Measurements from ENCODE around the gene MAP4K5. TPM values are rescaled to one million over a fixed set of nuclear protein-coding genes. Genes with fewer than 3 reads are reported as not detected.

The MAP4K5 gene
- total RNA-seq, 1 experiment from 2014 or later = 33.1 TPM

GRCh38 chr14:50531595-50532501, 521 bp downstream of the MAP4K5 start:
- no TSS peak for BruUV-seq (replicated peaks)
- TF ChIP-seq REST (IDR thresholded peaks at IDR 0.05; ENCODE audit: insufficient read depth in 1 of 2, low read depth in 2 of 2, low read length in 1 of 2) (no peak), SIN3A (IDR thresholded peaks at IDR 0.05; ENCODE audit: borderline replicate concordance, insufficient read depth, low read depth, low read length) (no peak), POLR2AphosphoS5 (IDR thresholded peaks at IDR 0.05; ENCODE audit: low read depth, low read length) (no peak), TCF7L2 (IDR thresholded peaks at IDR 0.05; ENCODE audit: low read depth, low read length) (no peak), CTCF (IDR thresholded peaks at IDR 0.05) (no peak)
- H3K4me1 ChIP-seq (ENCODE audit: control insufficient read depth, insufficient read depth, low read length) = peaks cover 8% of the 10 kb centered on the region; the same call in 1 of the 2 replicates
- peak overlapping the region; percentile 79 for H3K27ac ChIP-seq (ENCODE audit: low read length)
- no peaks in the 10 kb centered on the region; the same call in 1 of the 2 replicates for H3K36me3 ChIP-seq (ENCODE audit: control insufficient read depth, insufficient read depth, low read length)
- H3K4me3 ChIP-seq (ENCODE audit: low read depth in 2 of 2, low read length in 2 of 2) = peak overlapping the region; percentile 68 to 75
- no peaks in the 10 kb centered on the region for H3K27me3 ChIP-seq (ENCODE audit: control insufficient read depth, insufficient read depth, low read length)
- CTCF ChIA-PET = interaction anchor here (0.7 kb wide), 1 partner anchor 57 kb away, joined by 3 read pairs; no protein-coding TSS in a partner anchor
- DNase-seq (ENCODE audit: low read depth, low spot score) (no peak), ATAC-seq (peak; percentile 77)
- intact Hi-C loops (cut with micrococcal nuclease; ENCODE audit: unreplicated experiment) (loop anchor here (2.0 to 5.0 kb wide), 2 partner anchors 135 to 211 kb away; partner anchors contain the start of gene CDKL1), in situ Hi-C loops (cut with HindIII; ENCODE audit: low pct_unique_long_range_greater_than_20kb, low sequenced_read_pairs) (no loop called here)
- POLR2A ChIA-PET = interaction anchor here (0.6 to 0.7 kb wide), 2 partner anchors 199 to 1118 kb away, joined by 5 to 6 read pairs; no protein-coding TSS in a partner anchor
- H3K9me3 ChIP-seq (ENCODE audit: control insufficient read depth, insufficient read depth, low read depth, low read length) = no peaks in the 10 kb centered on the region

- in situ Hi-C loops (cut with HindIII; ENCODE audit: low pct_unique_long_range_greater_than_20kb, low sequenced_read_pairs) (no loop called here), intact Hi-C loops (cut with micrococcal nuclease; ENCODE audit: unreplicated experiment) (loop anchor here (5.0 kb wide), 1 partner anchor 134 kb away; the partner anchor contains the start of gene CDKL1)
- no peak for DNase-seq (ENCODE audit: low read depth, low spot score)
- Histone ChIP-seq H3K4me1 (ENCODE audit: control insufficient read depth, insufficient read depth, low read length) (peaks cover 8% of the 10 kb centered on the region; the same call in 1 of the 2 replicates), H3K4me3 (ENCODE audit: low read depth in 2 of 2, low read length in 2 of 2) (peak overlapping the region; percentile 68 to 75), H3K9me3 (ENCODE audit: control insufficient read depth, insufficient read depth, low read depth, low read length) (no peaks in the 10 kb centered on the region), H3K27ac (ENCODE audit: low read length) (peak overlapping the region; percentile 79), H3K27me3 (ENCODE audit: control insufficient read depth, insufficient read depth, low read length) (no peaks in the 10 kb centered on the region), H3K36me3 (ENCODE audit: control insufficient read depth, insufficient read depth, low read length) (no peaks in the 10 kb centered on the region; the same call in 1 of the 2 replicates)
- BruUV-seq (replicated peaks) = TSS peak; percentile 72
- ATAC-seq = no peak
- POLR2A ChIA-PET = no interaction called here
- TF ChIP-seq CTCF (IDR thresholded peaks at IDR 0.05) = no peak
- CTCF ChIA-PET = no interaction called here
Measured at GRCh38 chr14:50530794-50531365, 1.5 kb downstream of the MAP4K5 start.

Measured in Panc1 (cell line).